H9 (cell line): ENCODE measurements around the gene GFPT1. TPM values are rescaled to one million over a fixed set of nuclear protein-coding genes. Genes with fewer than 3 reads are reported as not detected.

Experiments
- DNase-seq: peaks from one replicate; pipeline ENCODE4 v3.0.0-alpha.2; 2017
- H2AFZ ChIP-seq: one replicate; pipeline ENCODE4 v1.6.1; 2013; ENCODE audit warnings: mild to moderate bottlenecking, low read length, control low read depth, moderate library complexity
- H2AK5ac ChIP-seq: 2 replicates; pipeline ENCODE4 v1.6.1; 2013; ENCODE audit warnings: low read length, control low read depth, mixed read lengths; ENCODE audit not compliant: insufficient read length
- H2BK120ac ChIP-seq: one replicate; pipeline ENCODE4 v1.6.1; 2013; ENCODE audit warnings: low read depth, mild to moderate bottlenecking, low read length, control low read depth, inconsistent platforms; ENCODE audit not compliant: poor library complexity, severe bottlenecking
- H2BK12ac ChIP-seq: 2 replicates; pipeline ENCODE4 v1.6.1; 2013; ENCODE audit warnings: low read length, control low read depth, mixed read lengths, low read depth; ENCODE audit not compliant: insufficient read length
- H2BK15ac ChIP-seq: 2 replicates; pipeline ENCODE4 v1.6.1; 2013; ENCODE audit warnings: low read depth, low read length, control low read depth
- H2BK20ac ChIP-seq: one replicate; pipeline ENCODE4 v1.6.1; 2013; ENCODE audit warnings: low read depth, mild to moderate bottlenecking, low read length, control low read depth, inconsistent platforms; ENCODE audit not compliant: poor library complexity, severe bottlenecking
- H2BK5ac ChIP-seq: 2 replicates; pipeline ENCODE4 v1.6.1; 2013; ENCODE audit warnings: low read length, control low read depth, mixed read lengths; ENCODE audit not compliant: insufficient read length
- H3K14ac ChIP-seq: 2 replicates; pipeline ENCODE4 v1.6.1; 2013; ENCODE audit warnings: low read length, control low read depth; ENCODE audit not compliant: insufficient read depth
- H3K18ac ChIP-seq: 2 replicates; pipeline ENCODE4 v1.6.1; 2013; ENCODE audit warnings: low read depth, mild to moderate bottlenecking, mixed read lengths, low read length, control low read depth; ENCODE audit not compliant: insufficient read length
- H3K23ac ChIP-seq: 2 replicates; pipeline ENCODE4 v1.6.1; 2013; ENCODE audit warnings: low read length, control low read depth, mixed read lengths, low read depth; ENCODE audit not compliant: insufficient read length
- H3K23me2 ChIP-seq: 2 replicates; pipeline ENCODE4 v1.6.1; 2013; ENCODE audit warnings: low read depth, mild to moderate bottlenecking, mixed read lengths, low read length, control low read depth; ENCODE audit not compliant: insufficient read length, poor library complexity, severe bottlenecking
- H3K27ac ChIP-seq: 2 replicates; pipeline ENCODE4 v1.5.1; 2013; ENCODE audit warnings: low read length, control low read depth, mixed read lengths, low read depth; ENCODE audit not compliant: insufficient read length
- H3K27me3 ChIP-seq: 2 replicates; pipeline ENCODE4 v1.6.1; 2013; ENCODE audit warnings: low read length, control low read depth, inconsistent platforms; ENCODE audit not compliant: insufficient read depth
- H3K4ac ChIP-seq: 2 replicates; pipeline ENCODE4 v1.6.1; 2013; ENCODE audit warnings: low read depth, mild to moderate bottlenecking, control low read depth, inconsistent platforms, low read length, moderate library complexity
- H3K4me1 ChIP-seq: 2 replicates; pipeline ENCODE4 v1.6.1; 2013; ENCODE audit warnings: low read length, control low read depth, inconsistent platforms; ENCODE audit not compliant: insufficient read depth
- H3K4me2 ChIP-seq: 2 replicates; pipeline ENCODE4 v1.6.1; 2013; ENCODE audit warnings: low read length, control low read depth, mixed read lengths; ENCODE audit not compliant: insufficient read length, insufficient read depth
- H3K56ac ChIP-seq: 2 replicates; pipeline ENCODE4 v1.6.1; 2013; ENCODE audit warnings: low read depth, mild to moderate bottlenecking, mixed read lengths, low read length, control low read depth; ENCODE audit not compliant: insufficient read length
- H3K79me1 ChIP-seq: 2 replicates; pipeline ENCODE4 v1.6.1; 2013; ENCODE audit warnings: low read depth, mild to moderate bottlenecking, moderate library complexity, low read length, control low read depth, inconsistent platforms; ENCODE audit not compliant: insufficient read depth, poor library complexity, severe bottlenecking
- H3K79me2 ChIP-seq: 2 replicates; pipeline ENCODE4 v1.6.1; 2013; ENCODE audit warnings: low read length, control low read depth, inconsistent platforms; ENCODE audit not compliant: insufficient read depth
- H3K9ac ChIP-seq: 2 replicates; pipeline ENCODE4 v1.6.1; 2013; ENCODE audit warnings: low read length, control low read depth, mixed read lengths; ENCODE audit not compliant: insufficient read length; ENCODE audit errors: extremely low read depth
- H3K9me3 ChIP-seq: one replicate; pipeline ENCODE4 v1.6.1; 2013; ENCODE audit warnings: low read depth, low read length, inconsistent platforms; ENCODE audit not compliant: control insufficient read depth
- H3T11ph ChIP-seq: one replicate; pipeline ENCODE4 v1.6.1; 2013; ENCODE audit warnings: mild to moderate bottlenecking, low read length, control low read depth, inconsistent platforms
- H4K20me1 ChIP-seq: one replicate; pipeline ENCODE4 v1.6.1; 2013; ENCODE audit not compliant: control insufficient read depth, insufficient read length, insufficient read depth
- H4K5ac ChIP-seq: 2 replicates; pipeline ENCODE4 v1.6.1; 2013; ENCODE audit warnings: low read depth, mild to moderate bottlenecking, mixed read lengths, low read length, control low read depth; ENCODE audit not compliant: insufficient read length
- H4K8ac ChIP-seq: replicated peaks from 2 replicates; pipeline ENCODE4 v1.6.1; 2013; ENCODE audit warnings: low read length, control low read depth, mixed read lengths, low read depth; ENCODE audit not compliant: insufficient read length
- H4K91ac ChIP-seq: 2 replicates; pipeline ENCODE4 v1.6.1; 2013; ENCODE audit warnings: low read depth, mild to moderate bottlenecking, moderate library complexity, mixed read lengths, low read length, control low read depth; ENCODE audit not compliant: insufficient read length
- H3K27ac Mint-ChIP-seq, 3 experiments: 2 replicates in 2 of 3; 3 replicates in 1 of 3; pipeline ENCODE4 v1.8.0; 2020 to 2021; ENCODE audit warnings: mixed read lengths in 3 of 3, mild to moderate bottlenecking in 1 of 3, moderate library complexity in 1 of 3
- H3K27me3 Mint-ChIP-seq: 2 replicates; pipeline ENCODE4 v1.8.0; 2021; ENCODE audit warnings: low read depth, mild to moderate bottlenecking, moderate library complexity, mixed read lengths
- H3K36me3 Mint-ChIP-seq, 3 experiments: 2 replicates in 2 of 3; 3 replicates in 1 of 3; pipeline ENCODE4 v1.8.0; 2020 to 2021; ENCODE audit warnings: low read depth in 3 of 3, mixed read lengths in 3 of 3; ENCODE audit not compliant: insufficient read depth in 1 of 3
- H3K4me1 Mint-ChIP-seq, 2 experiments: 2 replicates each; pipeline ENCODE4 v1.8.0; 2020; ENCODE audit warnings: mixed read lengths in 2 of 2
- H3K4me3 Mint-ChIP-seq, 2 experiments: 2 replicates in 1 of 2; 3 replicates in 1 of 2; pipeline ENCODE4 v1.8.0; 2020 to 2021; ENCODE audit warnings: mild to moderate bottlenecking in 2 of 2, mixed read lengths in 2 of 2, moderate library complexity in 1 of 2
- H3K9me3 Mint-ChIP-seq, 2 experiments: 2 replicates in 1 of 2; 3 replicates in 1 of 2; pipeline ENCODE4 v1.8.0; 2020; ENCODE audit warnings: mild to moderate bottlenecking in 2 of 2, mixed read lengths in 2 of 2, moderate library complexity in 1 of 2
- total RNA-seq: library from RNA; stranded (reverse); gene quantifications from 2 replicates; pipeline ENCODE4 v1.2.1, GENCODE V29; 2021
- TF ChIP-seq, protein P1 (sequence below): fragments of 200-600 bp; sonication (generic); conservative IDR thresholded peaks from 3 replicates; pipeline ENCODE4 v1.8.0; 2021; ENCODE audit warnings: antibody characterized with exemption, mild to moderate bottlenecking

GFPT1 gene
- total RNA-seq, 1 experiment from 2014 or later: 84.4 TPM

DNA sequence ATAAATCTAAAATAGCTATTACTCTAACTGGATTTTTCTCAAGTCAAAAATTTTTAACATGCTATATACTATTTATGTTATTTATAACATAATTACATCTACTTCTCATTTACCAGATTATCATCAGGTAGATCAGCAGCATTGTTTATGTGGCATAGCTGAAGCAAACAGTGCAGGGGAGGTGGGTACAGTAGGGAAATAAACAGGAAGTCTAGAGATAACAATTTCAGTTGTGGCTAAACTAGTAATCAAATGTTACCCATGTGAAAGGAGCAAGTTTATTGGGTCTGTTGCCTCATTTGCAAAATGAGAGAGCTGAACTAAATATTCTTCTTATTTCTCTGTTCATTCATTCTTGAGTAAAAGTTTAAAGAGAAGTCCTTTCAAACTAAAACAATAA lies 27.7 kb downstream of the GFPT1 start:
- Histone ChIP-seq H3K27me3 (no peaks in the 10 kb centered on the region), H4K8ac (no peak overlapping the region), H3K23ac (no peak overlapping the region), H2BK5ac (no peak overlapping the region), H4K91ac (no peak overlapping the region), H3T11ph (no peak overlapping the region), H2BK15ac (no peak overlapping the region), H2AFZ (no peak overlapping the region), H4K5ac (no peak overlapping the region), H3K9me3 (no peaks in the 10 kb centered on the region), H2BK12ac (no peak overlapping the region), H3K18ac (no peak overlapping the region), H2BK20ac (no peak overlapping the region), H4K20me1 (no peaks in the 10 kb centered on the region), H2AK5ac (no peak overlapping the region), H3K4ac (no peak overlapping the region), H3K79me2 (no peaks in the 10 kb centered on the region), H3K27ac (peak overlapping the region; percentile 82), H3K14ac (no peak overlapping the region), H3K56ac (no peak overlapping the region), H3K4me2 (peak overlapping the region; percentile 43), H2BK120ac (no peak overlapping the region), H3K4me1 (peaks cover 4% of the 10 kb centered on the region; the same call in 1 of the 2 replicates), H3K9ac (no peak overlapping the region), H3K79me1 (no peaks in the 10 kb centered on the region), H3K23me2 (no peaks in the 10 kb centered on the region)
- H3K9me3 Mint-ChIP-seq: no peaks in the 10 kb centered on the region
- H3K4me1 Mint-ChIP-seq: peaks cover 22 to 28% of the 10 kb centered on the region in 2 experiments
- TF ChIP-seq, protein P1, sequence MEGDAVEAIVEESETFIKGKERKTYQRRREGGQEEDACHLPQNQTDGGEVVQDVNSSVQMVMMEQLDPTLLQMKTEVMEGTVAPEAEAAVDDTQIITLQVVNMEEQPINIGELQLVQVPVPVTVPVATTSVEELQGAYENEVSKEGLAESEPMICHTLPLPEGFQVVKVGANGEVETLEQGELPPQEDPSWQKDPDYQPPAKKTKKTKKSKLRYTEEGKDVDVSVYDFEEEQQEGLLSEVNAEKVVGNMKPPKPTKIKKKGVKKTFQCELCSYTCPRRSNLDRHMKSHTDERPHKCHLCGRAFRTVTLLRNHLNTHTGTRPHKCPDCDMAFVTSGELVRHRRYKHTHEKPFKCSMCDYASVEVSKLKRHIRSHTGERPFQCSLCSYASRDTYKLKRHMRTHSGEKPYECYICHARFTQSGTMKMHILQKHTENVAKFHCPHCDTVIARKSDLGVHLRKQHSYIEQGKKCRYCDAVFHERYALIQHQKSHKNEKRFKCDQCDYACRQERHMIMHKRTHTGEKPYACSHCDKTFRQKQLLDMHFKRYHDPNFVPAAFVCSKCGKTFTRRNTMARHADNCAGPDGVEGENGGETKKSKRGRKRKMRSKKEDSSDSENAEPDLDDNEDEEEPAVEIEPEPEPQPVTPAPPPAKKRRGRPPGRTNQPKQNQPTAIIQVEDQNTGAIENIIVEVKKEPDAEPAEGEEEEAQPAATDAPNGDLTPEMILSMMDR: no peak
- H3K4me3 Mint-ChIP-seq: peak overlapping the region in 1 of 2 experiments; percentile 60; a peak in 2 of 5 replicates
- H3K27me3 Mint-ChIP-seq: no peaks in the 10 kb centered on the region
- no peak for DNase-seq
- H3K36me3 Mint-ChIP-seq: peaks cover 43 to 78% (median 66%) of the 10 kb centered on the region in 3 experiments
- peak overlapping the region; percentile 76 to 94 (median 86); a peak in 6 of 7 replicates for H3K27ac Mint-ChIP-seq
